CD8-positive, alpha-beta memory T cell (primary cell): Measurements from ENCODE around the gene HMGCLL1. TPM values are rescaled to one million over a fixed set of nuclear protein-coding genes. Genes with fewer than 3 reads are reported as not detected.

Experiments
- CTCF ChIA-PET: fragments of 350-600 bp; sonication (Branson Sonifier 250); formaldehyde crosslinking; loops from one replicate; lab custom pipeline; 2021; ENCODE audit warnings: antibody characterized with exemption; lab: Charles Lee
- POLR2A ChIA-PET: fragments of 350-600 bp; sonication (Branson Sonifier 250); formaldehyde crosslinking; loops from one replicate; lab custom pipeline; 2021; ENCODE audit warnings: antibody characterized with exemption; lab: Charles Lee
- DNase-seq, 5 donors: peaks; one replicate each; pipeline versions ENCODE4 v3.0.0 to v3.0.0-alpha.2; 2020 to 2022; ENCODE audit warnings: mixed read lengths in 1 of 5
- H3K27ac ChIP-seq: one replicate; pipeline ENCODE4 v1.7.0; 2013; ENCODE audit warnings: low read depth, mild to moderate bottlenecking, low read length, moderate library complexity
- H3K27me3 ChIP-seq: 2 replicates; pipeline ENCODE4 v1.7.0; 2013; ENCODE audit warnings: low read length, mild to moderate bottlenecking; ENCODE audit not compliant: insufficient read depth, poor library complexity, severe bottlenecking
- H3K36me3 ChIP-seq: 2 replicates; pipeline ENCODE4 v1.7.0; 2013; ENCODE audit warnings: mild to moderate bottlenecking, low read length, moderate library complexity; ENCODE audit not compliant: insufficient read depth
- H3K4me1 ChIP-seq: 2 replicates; pipeline ENCODE4 v1.7.0; 2013; ENCODE audit warnings: mild to moderate bottlenecking, low read length, moderate library complexity; ENCODE audit not compliant: insufficient read depth
- H3K4me3 ChIP-seq: 2 replicates; pipeline ENCODE4 v1.7.0; 2013; ENCODE audit warnings: mild to moderate bottlenecking, low read length
- H3K9me3 ChIP-seq: 2 replicates; pipeline ENCODE4 v1.7.0; 2013; ENCODE audit warnings: mild to moderate bottlenecking, low read length
- H3K27ac Mint-ChIP-seq, 8 donors: one replicate each; pipeline ENCODE4 v1.8.0; 2020 to 2021; ENCODE audit warnings: mixed read lengths in 8 of 8, mild to moderate bottlenecking in 6 of 8, inconsistent platforms in 3 of 8, moderate library complexity in 3 of 8
- H3K27me3 Mint-ChIP-seq, 2 donors: one replicate each; pipeline ENCODE4 v1.8.0; 2020 to 2021; ENCODE audit warnings: mixed read lengths in 2 of 2, mild to moderate bottlenecking in 1 of 2, moderate library complexity in 1 of 2
- H3K36me3 Mint-ChIP-seq, 3 donors: one replicate each; pipeline ENCODE4 v1.8.0; 2020 to 2021; ENCODE audit warnings: mixed read lengths in 3 of 3, inconsistent platforms in 1 of 3, mild to moderate bottlenecking in 1 of 3
- H3K4me1 Mint-ChIP-seq, 3 donors: one replicate each; pipeline ENCODE4 v1.8.0; 2020 to 2021; ENCODE audit warnings: mixed read lengths in 3 of 3, inconsistent platforms in 1 of 3, mild to moderate bottlenecking in 1 of 3
- H3K4me3 Mint-ChIP-seq, 7 donors: one replicate each; pipeline ENCODE4 v1.8.0; 2020 to 2021; ENCODE audit warnings: mixed read lengths in 7 of 7, mild to moderate bottlenecking in 6 of 7, moderate library complexity in 4 of 7, inconsistent platforms in 2 of 7
- H3K9me3 Mint-ChIP-seq, 5 donors: one replicate each; pipeline ENCODE4 v1.8.0; 2020 to 2022; ENCODE audit warnings: mixed read lengths in 5 of 5, mild to moderate bottlenecking in 3 of 5, moderate library complexity in 2 of 5, inconsistent platforms in 1 of 5
- polyA plus RNA-seq: library from polyadenylated mRNA; unstranded; fragments of 300-500 nt; fragmentation: Illumina TruSeq; gene quantifications from one replicate; pipeline ENCODE4 v1.2.3, GENCODE V29; 2021
- total RNA-seq, 2 experiments: library from RNA; stranded (reverse); gene quantifications; one replicate each; pipeline ENCODE4 v1.2.3, GENCODE V29; 2021

The HMGCLL1 gene
- total and polyA plus RNA-seq, 3 experiments from 2014 or later: not detected

- H3K27me3 Mint-ChIP-seq: no peaks in the 10 kb centered on the region
- H3K36me3 Mint-ChIP-seq: no peaks in the 10 kb centered on the region
- Histone ChIP-seq H3K27ac (no peak overlapping the region), H3K4me3 (no peak overlapping the region), H3K27me3 (no peaks in the 10 kb centered on the region), H3K9me3 (no peaks in the 10 kb centered on the region), H3K4me1 (no peaks in the 10 kb centered on the region), H3K36me3 (no peaks in the 10 kb centered on the region)
- H3K27ac Mint-ChIP-seq: no peak overlapping the region
- ChIA-PET CTCF (no interaction called here), POLR2A (no interaction called here)
- H3K4me3 Mint-ChIP-seq: no peak overlapping the region
- no peak for DNase-seq
- no peaks in the 10 kb centered on the region for H3K4me1 Mint-ChIP-seq
- peaks cover 0 to 28% (median 5%) of the 10 kb centered on the region in 5 donors for H3K9me3 Mint-ChIP-seq
Observed at GRCh38 chr6:55524441-55524840, 54.6 kb downstream of the HMGCLL1 start.

DNA sequence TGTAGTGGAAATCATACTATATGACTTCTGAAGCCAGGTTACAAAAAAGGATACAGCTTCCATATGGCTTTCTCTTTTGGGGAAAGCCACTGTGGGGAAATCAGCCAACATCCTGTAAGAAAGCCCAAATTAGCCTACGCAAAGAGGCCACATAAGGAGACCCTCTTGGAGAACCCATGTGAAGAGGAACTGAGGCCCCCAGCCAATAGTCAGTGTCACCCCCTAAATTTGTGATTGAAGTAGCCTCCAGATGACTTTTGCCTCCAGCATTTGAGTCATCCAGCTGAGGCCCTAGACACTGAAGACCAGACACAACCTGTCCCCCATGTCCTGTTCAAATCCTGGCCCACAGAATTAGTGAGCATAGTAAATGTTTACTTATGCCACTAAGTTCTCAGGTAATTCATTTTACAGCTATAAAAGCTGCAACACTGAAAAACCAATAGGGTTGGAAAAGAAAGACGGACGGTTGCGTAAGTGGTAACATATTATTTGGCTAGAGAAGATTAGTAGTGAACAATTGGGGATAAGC lies 60.4 kb downstream of the HMGCLL1 start:
- DNase-seq: no peak

GRCh38 chr6:55516736-55517135 lies 62.3 kb downstream of the HMGCLL1 start:
- Histone ChIP-seq H3K4me3 (no peak overlapping the region), H3K36me3 (no peaks in the 10 kb centered on the region), H3K27me3 (no peaks in the 10 kb centered on the region), H3K27ac (no peak overlapping the region), H3K9me3 (no peaks in the 10 kb centered on the region), H3K4me1 (no peaks in the 10 kb centered on the region)
- no peak overlapping the region for H3K4me3 Mint-ChIP-seq
- ChIA-PET CTCF (no interaction called here), POLR2A (no interaction called here)
- H3K27me3 Mint-ChIP-seq: no peaks in the 10 kb centered on the region
- H3K9me3 Mint-ChIP-seq: peaks cover 3 to 29% (median 5%) of the 10 kb centered on the region in 5 donors
- no peak for DNase-seq
- H3K4me1 Mint-ChIP-seq: no peaks in the 10 kb centered on the region
- H3K36me3 Mint-ChIP-seq: no peaks in the 10 kb centered on the region
- no peak overlapping the region for H3K27ac Mint-ChIP-seq

More for the DNA sequence above, 60.4 kb downstream of the HMGCLL1 start:
- ChIA-PET POLR2A (no interaction called here), CTCF (no interaction called here)
- Mint-ChIP-seq H3K4me3 (no peak overlapping the region), H3K9me3 (peaks cover 0 to 30% (median 3%) of the 10 kb centered on the region in 5 donors), H3K27me3 (no peaks in the 10 kb centered on the region), H3K27ac (no peak overlapping the region), H3K36me3 (no peaks in the 10 kb centered on the region), H3K4me1 (no peaks in the 10 kb centered on the region)
- no peaks in the 10 kb centered on the region for H3K36me3 ChIP-seq
- no peak overlapping the region for H3K27ac ChIP-seq
- no peaks in the 10 kb centered on the region for H3K27me3 ChIP-seq
- H3K4me3 ChIP-seq: no peak overlapping the region
- no peaks in the 10 kb centered on the region for H3K9me3 ChIP-seq
- H3K4me1 ChIP-seq: no peaks in the 10 kb centered on the region

DNA sequence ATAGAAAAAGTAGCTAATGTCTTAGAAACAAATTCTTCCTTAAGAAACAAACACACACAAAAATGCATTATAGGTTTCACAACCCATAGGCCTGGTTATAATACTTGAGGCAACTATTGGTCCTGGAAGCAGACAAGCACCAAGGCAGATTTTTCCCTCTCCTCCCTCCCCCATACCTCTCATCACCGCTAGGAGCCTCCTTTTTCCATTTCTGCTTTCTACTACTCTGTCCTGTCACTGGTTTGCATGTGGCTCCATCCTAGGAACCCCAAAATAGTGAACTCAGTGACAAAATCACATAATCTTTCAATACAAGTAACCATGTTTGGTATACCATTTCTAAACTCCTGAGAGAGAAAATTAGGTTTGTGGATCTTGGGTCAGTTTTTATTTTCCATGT lies 66.1 kb downstream of the HMGCLL1 start:
- H3K27ac ChIP-seq: no peak overlapping the region
- H3K27ac Mint-ChIP-seq: no peak overlapping the region
- H3K36me3 ChIP-seq: no peaks in the 10 kb centered on the region
- POLR2A ChIA-PET: no interaction called here
- no peaks in the 10 kb centered on the region for H3K36me3 Mint-ChIP-seq
- CTCF ChIA-PET: no interaction called here
- no peaks in the 10 kb centered on the region for H3K27me3 ChIP-seq
- no peak for DNase-seq
- peaks cover 2 to 27% (median 10%) of the 10 kb centered on the region in 5 donors for H3K9me3 Mint-ChIP-seq
- H3K27me3 Mint-ChIP-seq: no peaks in the 10 kb centered on the region
- no peaks in the 10 kb centered on the region for H3K9me3 ChIP-seq
- H3K4me3 ChIP-seq: no peak overlapping the region
- H3K4me3 Mint-ChIP-seq: no peak overlapping the region
- H3K4me1 ChIP-seq: no peaks in the 10 kb centered on the region
- H3K4me1 Mint-ChIP-seq: no peaks in the 10 kb centered on the region

GRCh38 chr6:55511122-55511800 lies 67.7 kb downstream of the HMGCLL1 start:
- no peak overlapping the region for H3K4me3 Mint-ChIP-seq
- ChIA-PET CTCF (no interaction called here), POLR2A (no interaction called here)
- Histone ChIP-seq H3K4me1 (no peaks in the 10 kb centered on the region), H3K9me3 (no peaks in the 10 kb centered on the region), H3K27ac (no peak overlapping the region), H3K27me3 (no peaks in the 10 kb centered on the region), H3K36me3 (no peaks in the 10 kb centered on the region), H3K4me3 (no peak overlapping the region)
- no peaks in the 10 kb centered on the region for H3K36me3 Mint-ChIP-seq
- no peak overlapping the region for H3K27ac Mint-ChIP-seq
- H3K27me3 Mint-ChIP-seq: no peaks in the 10 kb centered on the region
- H3K9me3 Mint-ChIP-seq: peaks cover 0 to 20% (median 12%) of the 10 kb centered on the region in 5 donors
- H3K4me1 Mint-ChIP-seq: no peaks in the 10 kb centered on the region
- DNase-seq: no peak

DNA sequence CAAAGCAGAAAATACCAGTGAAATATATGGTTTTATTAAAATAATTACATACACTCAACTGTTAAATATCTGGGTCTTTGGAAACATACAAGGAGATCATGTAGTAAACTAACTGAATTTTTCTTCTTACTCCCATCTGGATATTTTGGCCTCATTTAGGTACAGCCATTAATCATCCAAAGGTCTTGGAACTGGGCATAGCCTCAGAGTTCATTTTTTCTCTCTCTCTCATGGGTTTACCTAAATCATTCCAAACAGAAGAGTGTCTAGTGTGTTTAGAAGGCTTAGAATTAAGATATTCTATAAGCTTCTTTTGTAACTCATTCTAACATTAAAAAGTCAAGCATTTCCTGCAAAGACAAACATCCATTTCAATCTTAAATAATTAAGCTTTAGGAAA lies 79.4 kb downstream of the HMGCLL1 start:
- Histone ChIP-seq H3K4me1 (no peaks in the 10 kb centered on the region), H3K27me3 (no peaks in the 10 kb centered on the region), H3K4me3 (no peak overlapping the region), H3K9me3 (no peaks in the 10 kb centered on the region), H3K27ac (no peak overlapping the region), H3K36me3 (no peaks in the 10 kb centered on the region)
- DNase-seq: no peak
- Mint-ChIP-seq H3K4me3 (no peak overlapping the region), H3K36me3 (no peaks in the 10 kb centered on the region), H3K4me1 (no peaks in the 10 kb centered on the region), H3K27ac (no peak overlapping the region), H3K27me3 (no peaks in the 10 kb centered on the region), H3K9me3 (peaks cover 1 to 39% (median 6%) of the 10 kb centered on the region in 5 donors)
- ChIA-PET POLR2A (no interaction called here), CTCF (no interaction called here)

- Histone ChIP-seq H3K4me3 (no peak overlapping the region), H3K27ac (no peak overlapping the region), H3K27me3 (no peaks in the 10 kb centered on the region), H3K4me1 (no peaks in the 10 kb centered on the region), H3K36me3 (no peaks in the 10 kb centered on the region), H3K9me3 (no peaks in the 10 kb centered on the region)
- DNase-seq: no peak
- Mint-ChIP-seq H3K9me3 (peaks cover 1 to 26% (median 6%) of the 10 kb centered on the region in 5 donors), H3K27me3 (no peaks in the 10 kb centered on the region), H3K27ac (no peak overlapping the region), H3K36me3 (no peaks in the 10 kb centered on the region), H3K4me1 (no peaks in the 10 kb centered on the region), H3K4me3 (no peak overlapping the region)
- ChIA-PET POLR2A (no interaction called here), CTCF (no interaction called here)
Observed at GRCh38 chr6:55497694-55498093, 81.3 kb downstream of the HMGCLL1 start.

DNA sequence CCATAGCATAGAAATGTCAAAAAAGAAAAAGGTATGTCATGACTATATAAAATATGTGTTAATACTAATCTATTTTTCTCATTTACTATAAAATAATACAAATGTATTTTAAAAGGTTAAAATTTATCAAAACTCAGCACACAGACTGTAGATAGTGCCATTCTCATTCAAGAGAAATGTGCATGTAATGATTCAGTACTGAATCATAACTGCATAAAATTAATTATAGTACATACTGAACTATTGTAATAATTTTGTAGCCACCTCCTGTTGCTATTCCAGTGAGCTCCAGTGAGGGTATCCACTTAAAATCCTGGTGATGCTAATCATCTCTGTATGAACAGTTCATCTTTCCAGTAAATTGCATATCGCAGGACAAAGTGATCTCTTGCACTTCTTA lies 82.8 kb downstream of the HMGCLL1 start:
- no peaks in the 10 kb centered on the region for H3K4me1 Mint-ChIP-seq
- no peak overlapping the region for H3K27ac Mint-ChIP-seq
- ChIA-PET CTCF (no interaction called here), POLR2A (no interaction called here)
- H3K4me3 Mint-ChIP-seq: no peak overlapping the region
- Histone ChIP-seq H3K4me1 (no peaks in the 10 kb centered on the region), H3K4me3 (no peak overlapping the region), H3K27me3 (no peaks in the 10 kb centered on the region), H3K27ac (no peak overlapping the region), H3K36me3 (no peaks in the 10 kb centered on the region), H3K9me3 (no peaks in the 10 kb centered on the region)
- no peaks in the 10 kb centered on the region for H3K27me3 Mint-ChIP-seq
- peaks cover 0 to 18% (median 7%) of the 10 kb centered on the region in 5 donors for H3K9me3 Mint-ChIP-seq
- no peaks in the 10 kb centered on the region for H3K36me3 Mint-ChIP-seq
- no peak for DNase-seq
